Measurements from ENCODE around the gene SERPIND1.

The SERPIND1 gene

DNA sequence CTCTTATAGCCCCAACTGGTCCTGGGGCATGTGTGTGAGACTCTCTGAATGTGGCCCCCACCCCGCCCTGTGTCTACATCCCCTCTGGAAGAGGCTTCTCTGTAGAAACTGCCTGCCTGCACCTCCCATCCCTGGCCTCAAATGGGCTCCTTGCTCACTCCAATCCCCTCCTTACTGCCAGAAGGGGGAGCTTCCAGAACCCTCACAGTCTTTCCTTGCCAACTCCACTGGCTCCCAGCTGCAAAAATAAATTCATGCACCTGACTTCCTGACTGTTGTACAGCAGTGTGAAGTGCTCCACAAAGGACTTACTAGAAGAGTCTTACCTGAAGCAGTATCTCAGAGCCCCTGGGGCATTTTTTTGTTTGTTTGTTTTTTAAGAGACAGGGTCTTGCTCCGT lies 15.2 kb upstream of the SERPIND1 start:
- H3K36me3 ChIP-seq (ENCODE audit: insufficient read depth, low read length) = peaks cover 34% of the 10 kb centered on the region; the same call in 1 of the 2 replicates
- peaks cover 4% of the 10 kb centered on the region for H3K4me1 ChIP-seq (ENCODE audit: insufficient read depth, low read length, poor library complexity, severe bottlenecking)
- H3K9me2 ChIP-seq (replicated peaks; ENCODE audit: low read depth, low read length) = no peaks in the 10 kb centered on the region
- TF ChIP-seq, protein P1, sequence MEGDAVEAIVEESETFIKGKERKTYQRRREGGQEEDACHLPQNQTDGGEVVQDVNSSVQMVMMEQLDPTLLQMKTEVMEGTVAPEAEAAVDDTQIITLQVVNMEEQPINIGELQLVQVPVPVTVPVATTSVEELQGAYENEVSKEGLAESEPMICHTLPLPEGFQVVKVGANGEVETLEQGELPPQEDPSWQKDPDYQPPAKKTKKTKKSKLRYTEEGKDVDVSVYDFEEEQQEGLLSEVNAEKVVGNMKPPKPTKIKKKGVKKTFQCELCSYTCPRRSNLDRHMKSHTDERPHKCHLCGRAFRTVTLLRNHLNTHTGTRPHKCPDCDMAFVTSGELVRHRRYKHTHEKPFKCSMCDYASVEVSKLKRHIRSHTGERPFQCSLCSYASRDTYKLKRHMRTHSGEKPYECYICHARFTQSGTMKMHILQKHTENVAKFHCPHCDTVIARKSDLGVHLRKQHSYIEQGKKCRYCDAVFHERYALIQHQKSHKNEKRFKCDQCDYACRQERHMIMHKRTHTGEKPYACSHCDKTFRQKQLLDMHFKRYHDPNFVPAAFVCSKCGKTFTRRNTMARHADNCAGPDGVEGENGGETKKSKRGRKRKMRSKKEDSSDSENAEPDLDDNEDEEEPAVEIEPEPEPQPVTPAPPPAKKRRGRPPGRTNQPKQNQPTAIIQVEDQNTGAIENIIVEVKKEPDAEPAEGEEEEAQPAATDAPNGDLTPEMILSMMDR (conservative IDR thresholded peaks at IDR 0.05; ENCODE audit: low read length) = peak; percentile 44
- no peak for TF ChIP-seq EZH2phosphoT487 (IDR thresholded peaks at IDR 0.05; ENCODE audit: borderline replicate concordance)
- no peaks in the 10 kb centered on the region for H3K9me3 ChIP-seq (ENCODE audit: insufficient read depth, low read depth, low read length)
- no peaks in the 10 kb centered on the region for H3F3A ChIP-seq (ENCODE audit: low read depth)
- H4K20me1 ChIP-seq (ENCODE audit: insufficient read depth, low read length, poor library complexity, severe bottlenecking) = no peaks in the 10 kb centered on the region
- H3K79me2 ChIP-seq (ENCODE audit: insufficient read depth, low read length) = no peaks in the 10 kb centered on the region
- H3K4me2 ChIP-seq (ENCODE audit: low read depth, low read length, poor library complexity, severe bottlenecking) = no peak overlapping the region
- no peak overlapping the region for H3K9ac ChIP-seq (ENCODE audit: low read depth, low read length, poor library complexity, severe bottlenecking)
- no peaks in the 10 kb centered on the region for H3K27me3 ChIP-seq (ENCODE audit: insufficient read depth, low read length, poor library complexity, severe bottlenecking)
- no peak overlapping the region for H3K4me3 ChIP-seq (ENCODE audit: low read length, poor library complexity, severe bottlenecking)
- no peak overlapping the region for H2AFZ ChIP-seq (ENCODE audit: low read length)

DNA sequence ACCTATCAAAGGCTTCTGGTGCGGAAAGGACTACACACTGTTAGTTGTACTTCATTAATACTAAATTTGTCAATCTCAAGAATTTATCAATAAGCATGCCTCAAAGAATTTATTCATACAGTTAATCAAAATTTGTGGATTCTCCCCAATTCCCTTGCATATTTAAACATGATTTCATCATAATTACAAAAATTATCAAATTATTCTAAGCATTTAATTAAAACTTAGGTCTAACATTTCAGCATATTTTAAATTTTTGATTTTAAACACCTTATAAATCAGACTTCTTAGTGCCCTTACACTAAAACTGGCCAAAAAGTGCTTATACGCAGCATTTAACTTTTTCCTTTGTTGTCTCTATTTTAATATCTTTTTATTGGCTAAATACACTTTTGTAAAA lies 13.8 kb upstream of the SERPIND1 start:
- Histone ChIP-seq H4K20me1 (ENCODE audit: insufficient read depth, low read length, poor library complexity, severe bottlenecking) (no peaks in the 10 kb centered on the region), H3K4me3 (ENCODE audit: low read length, poor library complexity, severe bottlenecking) (no peak overlapping the region), H3K36me3 (ENCODE audit: insufficient read depth, low read length) (peaks cover 48% of the 10 kb centered on the region; the same call in 1 of the 2 replicates), H3K79me2 (ENCODE audit: insufficient read depth, low read length) (no peaks in the 10 kb centered on the region), H2AFZ (ENCODE audit: low read length) (no peak overlapping the region), H3F3A (ENCODE audit: low read depth) (no peaks in the 10 kb centered on the region), H3K9ac (ENCODE audit: low read depth, low read length, poor library complexity, severe bottlenecking) (no peak overlapping the region), H3K9me3 (ENCODE audit: insufficient read depth, low read depth, low read length) (no peaks in the 10 kb centered on the region), H3K4me1 (ENCODE audit: insufficient read depth, low read length, poor library complexity, severe bottlenecking) (peaks cover 4% of the 10 kb centered on the region), H3K27me3 (ENCODE audit: insufficient read depth, low read length, poor library complexity, severe bottlenecking) (no peaks in the 10 kb centered on the region), H3K4me2 (ENCODE audit: low read depth, low read length, poor library complexity, severe bottlenecking) (no peak overlapping the region), H3K9me2 (replicated peaks; ENCODE audit: low read depth, low read length) (no peaks in the 10 kb centered on the region)
- TF ChIP-seq EZH2phosphoT487 (IDR thresholded peaks at IDR 0.05; ENCODE audit: borderline replicate concordance) = no peak
- TF ChIP-seq, protein P1 (conservative IDR thresholded peaks at IDR 0.05; ENCODE audit: low read length) = no peak

DNA sequence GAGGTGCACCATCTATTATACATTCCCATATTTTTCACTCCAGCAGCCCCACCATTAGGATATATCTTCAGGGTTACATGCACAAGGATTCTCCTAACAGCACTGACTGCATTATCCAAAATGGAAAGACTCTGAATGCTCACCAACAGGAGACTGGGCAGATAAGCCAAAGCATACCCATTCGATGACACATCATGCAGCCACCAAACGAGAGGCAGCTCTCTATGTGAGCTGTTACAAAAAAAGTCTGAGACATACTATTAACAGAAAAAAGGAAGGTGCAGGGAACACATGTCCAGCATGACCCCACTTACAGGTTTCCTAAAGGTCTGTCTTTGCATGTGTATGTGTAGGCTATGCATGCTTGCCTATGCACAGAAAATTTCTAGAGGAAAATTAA lies 12.4 kb upstream of the SERPIND1 start:
- Histone ChIP-seq H2AFZ (ENCODE audit: low read length) (no peak overlapping the region), H3K9me3 (ENCODE audit: insufficient read depth, low read depth, low read length) (no peaks in the 10 kb centered on the region), H3K36me3 (ENCODE audit: insufficient read depth, low read length) (peaks cover 58% of the 10 kb centered on the region; the same call in 1 of the 2 replicates), H3K79me2 (ENCODE audit: insufficient read depth, low read length) (no peaks in the 10 kb centered on the region), H3F3A (ENCODE audit: low read depth) (no peaks in the 10 kb centered on the region), H3K9ac (ENCODE audit: low read depth, low read length, poor library complexity, severe bottlenecking) (no peak overlapping the region), H3K27me3 (ENCODE audit: insufficient read depth, low read length, poor library complexity, severe bottlenecking) (no peaks in the 10 kb centered on the region), H3K9me2 (replicated peaks; ENCODE audit: low read depth, low read length) (no peaks in the 10 kb centered on the region), H4K20me1 (ENCODE audit: insufficient read depth, low read length, poor library complexity, severe bottlenecking) (no peaks in the 10 kb centered on the region), H3K4me1 (ENCODE audit: insufficient read depth, low read length, poor library complexity, severe bottlenecking) (peaks cover 10% of the 10 kb centered on the region), H3K4me3 (ENCODE audit: low read length, poor library complexity, severe bottlenecking) (no peak overlapping the region), H3K4me2 (ENCODE audit: low read depth, low read length, poor library complexity, severe bottlenecking) (no peak overlapping the region)
- TF ChIP-seq, protein P1 (conservative IDR thresholded peaks at IDR 0.05; ENCODE audit: low read length) = no peak
- TF ChIP-seq EZH2phosphoT487 (IDR thresholded peaks at IDR 0.05; ENCODE audit: borderline replicate concordance) = no peak
